Measurements from ENCODE around the gene ZNF384.

Gene ZNF384

GRCh38 chr12:6620137-6620884, 68.9 kb downstream of the ZNF384 start:
- DNase-seq: no peak

DNA sequence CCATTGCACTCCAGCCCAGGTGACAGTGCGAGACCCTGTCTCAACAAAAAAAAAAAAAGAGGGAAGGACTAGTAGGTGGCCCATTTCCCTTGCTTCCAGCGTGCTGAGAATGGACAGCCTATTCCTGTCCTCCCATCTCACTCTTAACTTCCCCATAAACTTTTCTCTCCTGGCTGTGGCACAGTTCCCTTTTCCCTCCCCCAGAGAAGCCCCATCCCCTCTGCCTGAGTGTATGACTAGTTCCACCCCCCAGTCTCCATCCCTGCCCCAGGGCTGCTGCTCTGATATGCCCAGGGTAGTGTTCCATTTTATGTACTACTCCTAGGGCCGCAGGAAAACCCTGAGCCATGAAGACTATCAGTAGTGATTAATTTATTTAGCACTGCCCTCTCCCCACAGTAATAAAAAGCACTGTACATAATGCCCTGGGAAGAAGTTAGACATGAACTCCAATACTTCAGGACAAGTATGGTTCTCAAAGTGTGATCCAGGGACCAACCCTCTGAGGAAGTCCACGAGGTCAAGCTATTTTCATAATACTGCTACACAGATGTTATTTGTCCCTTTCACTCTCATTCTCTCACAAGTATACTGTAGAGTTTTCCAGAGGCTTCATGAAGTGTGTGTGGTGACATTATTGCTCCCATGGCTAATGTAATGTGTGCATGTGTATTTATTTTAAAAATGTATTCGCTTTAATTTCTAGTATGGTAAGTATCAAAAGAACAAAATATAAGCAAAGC, 70.5 kb downstream of the ZNF384 start:
- DNase-seq: no peak

All from DMS153 (cell line).